ENCODE data around the gene VTCN1. TPM values are rescaled to one million over a fixed set of nuclear protein-coding genes. Genes with fewer than 3 reads are reported as not detected.

The VTCN1 gene
- total RNA-seq, 1 donor from 2014 or later = not detected

GRCh38 chr1:117136749-117137148, 74.0 kb downstream of the VTCN1 start:
- no peak for DNase-seq (ENCODE audit: low spot score in 2 of 2)
- Histone ChIP-seq H3K36me3 (no peaks in the 10 kb centered on the region), H3K4me3 (no peak overlapping the region), H3K4me1 (no peaks in the 10 kb centered on the region), H3K27me3 (no peaks in the 10 kb centered on the region), H3K9me3 (no peaks in the 10 kb centered on the region), H3K27ac (no peak overlapping the region)
- TF ChIP-seq CTCF (IDR thresholded peaks at IDR 0.05) = no peak
- intact Hi-C loops (cut with DNase I) = no loop called here

- intact Hi-C loops (cut with DNase I) = no loop called here
- no peak overlapping the region for H3K27ac ChIP-seq
- no peak for TF ChIP-seq CTCF (IDR thresholded peaks at IDR 0.05)
- H3K36me3 ChIP-seq = no peaks in the 10 kb centered on the region
- H3K27me3 ChIP-seq = no peaks in the 10 kb centered on the region
- no peaks in the 10 kb centered on the region for H3K4me1 ChIP-seq
- no peaks in the 10 kb centered on the region for H3K9me3 ChIP-seq
- no peak for DNase-seq (ENCODE audit: low spot score in 2 of 2)
- no peak overlapping the region for H3K4me3 ChIP-seq
Observed at GRCh38 chr1:117135329-117135728, 75.4 kb downstream of the VTCN1 start.

- TF ChIP-seq CTCF (IDR thresholded peaks at IDR 0.05) = no peak
- no peaks in the 10 kb centered on the region for H3K27me3 ChIP-seq
- intact Hi-C loops (cut with DNase I) = no loop called here
Observed at GRCh38 chr1:117130526-117130925, 80.2 kb downstream of the VTCN1 start.

GRCh38 chr1:117128323-117129079, 82.2 kb downstream of the VTCN1 start:
- Histone ChIP-seq H3K36me3 (no peaks in the 10 kb centered on the region), H3K27me3 (no peaks in the 10 kb centered on the region), H3K4me1 (peaks cover 0 to 4% of the 10 kb centered on the region in 2 donors), H3K9me3 (no peaks in the 10 kb centered on the region), H3K27ac (peak overlapping the region in 1 of 2 donors; percentile 19), H3K4me3 (no peak overlapping the region)
- peak; percentile 42 to 70 (median 55) for TF ChIP-seq CTCF (IDR thresholded peaks at IDR 0.05)
- DNase-seq (ENCODE audit: low spot score in 2 of 2) = no peak
- intact Hi-C loops (cut with DNase I) = loop anchor here (1.0 to 10.0 kb wide), 2 partner anchors 60 to 476 kb away; partner anchors contain the start of gene TENT5C

More at GRCh38 chr1:117130526-117130925, 80.2 kb downstream of the VTCN1 start:
- peaks cover 0 to 4% of the 10 kb centered on the region in 2 donors for H3K4me1 ChIP-seq
- H3K9me3 ChIP-seq = no peaks in the 10 kb centered on the region
- no peak overlapping the region for H3K4me3 ChIP-seq
- H3K27ac ChIP-seq = no peak overlapping the region
- DNase-seq (ENCODE audit: low spot score in 2 of 2) = no peak
- H3K36me3 ChIP-seq = no peaks in the 10 kb centered on the region

GRCh38 chr1:117127795-117128194, 82.9 kb downstream of the VTCN1 start:
- H3K4me1 ChIP-seq = peaks cover 0 to 4% of the 10 kb centered on the region in 2 donors
- no peak overlapping the region for H3K4me3 ChIP-seq
- intact Hi-C loops (cut with DNase I) = loop anchor here (1.0 to 10.0 kb wide), 2 partner anchors 59 to 477 kb away; partner anchors contain the start of gene TENT5C
- no peak for DNase-seq (ENCODE audit: low spot score in 2 of 2)
- H3K27me3 ChIP-seq = no peaks in the 10 kb centered on the region
- no peak overlapping the region for H3K27ac ChIP-seq
- no peak for TF ChIP-seq CTCF (IDR thresholded peaks at IDR 0.05)
- H3K36me3 ChIP-seq = no peaks in the 10 kb centered on the region
- H3K9me3 ChIP-seq = no peaks in the 10 kb centered on the region
